Ascending aorta (tissue), 2 donors: Measurements from ENCODE around the gene VNN1. TPM values are rescaled to one million over a fixed set of nuclear protein-coding genes. Genes with fewer than 3 reads are reported as not detected.

Experiments used
- DNase-seq, 2 donors: peaks; one replicate each; pipeline ENCODE4 v3.0.0-alpha.2; 2019; ENCODE audit warnings: low spot score in 2 of 2
- H3K27ac ChIP-seq, 2 donors: fragments of 200-600 bp; sonication (generic); one replicate each; pipeline ENCODE4 v1.5.1; 2016 to 2017; ENCODE audit warnings: mild to moderate bottlenecking in 1 of 2
- H3K27me3 ChIP-seq: fragments of 200-600 bp; sonication (generic); one replicate; pipeline ENCODE4 v1.5.1; 2017
- H3K36me3 ChIP-seq, 2 donors: fragments of 200-600 bp; sonication (generic); one replicate each; pipeline ENCODE4 v1.5.1; 2016
- H3K4me1 ChIP-seq, 2 donors: fragments of 200-600 bp; sonication (generic); one replicate each; pipeline ENCODE4 v1.5.1; 2016 to 2017; ENCODE audit warnings: mild to moderate bottlenecking in 1 of 2
- H3K4me3 ChIP-seq, 2 donors: fragments of 200-600 bp; sonication (generic); one replicate each; pipeline ENCODE4 v1.5.1; 2016 to 2017; ENCODE audit warnings: mild to moderate bottlenecking in 1 of 2
- H3K9me3 ChIP-seq, 2 donors: fragments of 200-600 bp; sonication (generic); one replicate each; pipeline ENCODE4 v1.5.1; 2016
- CTCF ChIP-seq, 3 experiments: fragments of 200-600 bp in 2 of 3; fragments of 450-650 bp in 1 of 3; sonication (generic) in 2 of 3; IDR thresholded peaks; one replicate each; pipeline ENCODE4 v1.5.1; 2016 to 2019; ENCODE audit warnings: antibody characterized with exemption in 3 of 3, mild to moderate bottlenecking in 1 of 3, moderate library complexity in 1 of 3
- intact Hi-C: fragments of 100-400 bp; cut with DNase I; formaldehyde crosslinking; loops from one replicate; pipeline ENCODE4 v1.15.1; 2023
- total RNA-seq: library from RNA; depleted of rRNA; stranded (reverse); fragments of >200 nt; gene quantifications from one replicate; pipeline ENCODE4 v1.1.0, GENCODE V29; 2016

VNN1 gene
- total RNA-seq, 1 donor from 2014 or later: not detected

- H3K27me3 ChIP-seq: no peaks in the 10 kb centered on the region
- no peak overlapping the region for H3K4me3 ChIP-seq
- H3K27ac ChIP-seq: no peak overlapping the region
- intact Hi-C loops: no loop called here
- no peak for TF ChIP-seq CTCF (IDR thresholded peaks at IDR 0.05)
- no peaks in the 10 kb centered on the region for H3K36me3 ChIP-seq
- DNase-seq: no peak
- no peaks in the 10 kb centered on the region for H3K4me1 ChIP-seq
- no peaks in the 10 kb centered on the region for H3K9me3 ChIP-seq
Observed at GRCh38 chr6:132671295-132671694, 42.6 kb downstream of the VNN1 start.

- no peaks in the 10 kb centered on the region for H3K4me1 ChIP-seq
- intact Hi-C loops: loop anchor here (5.0 kb wide), 1 partner anchor 113 kb away; no protein-coding TSS in a partner anchor
- no peak for DNase-seq
- TF ChIP-seq CTCF (IDR thresholded peaks at IDR 0.05): peak; percentile 42 to 60 (median 54)
- no peak overlapping the region for H3K27ac ChIP-seq
- no peaks in the 10 kb centered on the region for H3K36me3 ChIP-seq
- no peaks in the 10 kb centered on the region for H3K9me3 ChIP-seq
- no peaks in the 10 kb centered on the region for H3K27me3 ChIP-seq
- H3K4me3 ChIP-seq: no peak overlapping the region
Observed at GRCh38 chr6:132669690-132670291, 44.1 kb downstream of the VNN1 start.

GRCh38 chr6:132666118-132666517, 47.7 kb downstream of the VNN1 start:
- Histone ChIP-seq H3K4me1 (no peaks in the 10 kb centered on the region), H3K27ac (no peak overlapping the region), H3K27me3 (no peaks in the 10 kb centered on the region), H3K4me3 (no peak overlapping the region), H3K9me3 (no peaks in the 10 kb centered on the region), H3K36me3 (no peaks in the 10 kb centered on the region)
- intact Hi-C loops: loop anchor here (5.0 kb wide), 1 partner anchor 116 kb away; no protein-coding TSS in a partner anchor
- no peak for DNase-seq
- no peak for TF ChIP-seq CTCF (IDR thresholded peaks at IDR 0.05)

- Histone ChIP-seq H3K27ac (no peak overlapping the region), H3K9me3 (no peaks in the 10 kb centered on the region), H3K4me3 (no peak overlapping the region), H3K27me3 (no peaks in the 10 kb centered on the region), H3K36me3 (no peaks in the 10 kb centered on the region), H3K4me1 (no peaks in the 10 kb centered on the region)
- no peak for DNase-seq
- no peak for TF ChIP-seq CTCF (IDR thresholded peaks at IDR 0.05)
- intact Hi-C loops: loop anchor here (5.0 kb wide), 1 partner anchor 118 kb away; no protein-coding TSS in a partner anchor
Observed at GRCh38 chr6:132664309-132665034, 49.4 kb downstream of the VNN1 start.

- H3K27ac ChIP-seq: no peak overlapping the region
- no peak overlapping the region for H3K4me3 ChIP-seq
- H3K4me1 ChIP-seq: no peaks in the 10 kb centered on the region
- no peak for TF ChIP-seq CTCF (IDR thresholded peaks at IDR 0.05)
- no peak for DNase-seq
- intact Hi-C loops: no loop called here
- no peaks in the 10 kb centered on the region for H3K27me3 ChIP-seq
- no peaks in the 10 kb centered on the region for H3K9me3 ChIP-seq
- no peaks in the 10 kb centered on the region for H3K36me3 ChIP-seq
Observed at GRCh38 chr6:132663661-132664060, 50.2 kb downstream of the VNN1 start.
